Thyroid gland (tissue), 4 donors: ENCODE data around the gene SP7. TPM values are rescaled to one million over a fixed set of nuclear protein-coding genes. Genes with fewer than 3 reads are reported as not detected.

Experiments used
- DNase-seq, 2 donors: peaks; one replicate each; pipeline ENCODE4 v3.0.0-alpha.2; 2019
- H3K27ac ChIP-seq, 3 donors: fragments of 200-600 bp; sonication (generic); 1 replicate in 2 of 3; 2 replicates in 1 of 3; pipeline ENCODE4 v1.5.1; 2016 to 2019; ENCODE audit warnings: mild to moderate bottlenecking in 1 of 3, moderate library complexity in 1 of 3
- H3K27me3 ChIP-seq: fragments of 200-600 bp; sonication (generic); one replicate; pipeline ENCODE4 v1.5.1; 2019
- H3K36me3 ChIP-seq, 2 donors: fragments of 200-600 bp; sonication (generic); one replicate each; pipeline ENCODE4 v1.5.1; 2016 to 2019
- H3K4me1 ChIP-seq, 2 donors: fragments of 200-600 bp; sonication (generic); one replicate each; pipeline ENCODE4 v1.5.1; 2017 to 2019
- H3K4me3 ChIP-seq, 3 donors: fragments of 200-600 bp; sonication (generic); replicated peaks in 1 of 3; 1 replicate in 2 of 3; 2 replicates in 1 of 3; pipeline ENCODE4 v1.5.1; 2016; ENCODE audit warnings: mild to moderate bottlenecking in 1 of 3
- H3K9me3 ChIP-seq: fragments of 200-600 bp; sonication (generic); one replicate; pipeline ENCODE4 v1.5.1; 2017
- POLR2A ChIP-seq, 2 donors: fragments of 450-650 bp; IDR thresholded peaks; one replicate each; pipeline ENCODE4 v1.6.1; 2017; ENCODE audit warnings: antibody characterized with exemption in 2 of 2, mild to moderate bottlenecking in 2 of 2, moderate library complexity in 1 of 2
- WGBS, 2 donors: methylation state at CpG; one replicate each; pipeline ENCODE4 v1.1.5; 2017; 5-methylcytosine and 5-hydroxymethylcytosine counted together
- intact Hi-C: fragments of 100-400 bp; cut with DNase I; formaldehyde crosslinking; loops from one replicate; pipeline ENCODE4 v1.15.1; 2023
- total RNA-seq, 4 donors: library from RNA; depleted of rRNA; stranded (reverse); fragments of >200 nt; gene quantifications; one replicate each; pipeline ENCODE4 v1.2.3, GENCODE V29; 2016
- TF ChIP-seq, protein P1 (sequence below), 6 experiments: fragments of 200-600 bp in 3 of 6; fragments of 450-650 bp in 3 of 6; sonication (generic) in 3 of 6; IDR thresholded peaks; one replicate each; pipeline ENCODE4 v1.5.1; 2016 to 2019; ENCODE audit warnings: antibody characterized with exemption in 6 of 6, mild to moderate bottlenecking in 2 of 6, inconsistent platforms in 1 of 6, moderate library complexity in 1 of 6

SP7 gene
- total RNA-seq, 4 donors from 2014 or later = not detected

DNA sequence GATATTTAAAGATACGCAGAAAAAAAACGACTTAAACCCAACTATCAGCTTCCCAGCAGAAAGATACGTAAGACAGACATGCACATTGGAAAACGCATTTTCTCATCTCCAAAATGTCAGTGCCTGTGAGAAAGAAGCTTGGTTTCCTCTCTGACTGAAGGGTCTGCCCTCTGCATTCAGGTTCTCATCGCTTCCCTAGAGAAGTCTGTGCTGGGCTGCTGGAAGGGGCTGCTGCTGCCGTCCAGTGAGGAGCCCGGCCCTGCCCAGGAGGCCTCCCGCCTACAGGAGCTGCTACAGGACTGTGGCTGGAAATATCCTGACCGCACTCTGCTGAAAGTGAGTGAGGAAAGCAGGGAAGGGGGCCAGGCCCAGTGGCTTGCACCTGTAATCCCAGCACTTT lies 45.5 kb downstream of the SP7 start:
- Histone ChIP-seq H3K36me3 (no peaks in the 10 kb centered on the region), H3K4me3 (no peak overlapping the region), H3K27ac (no peak overlapping the region), H3K9me3 (no peaks in the 10 kb centered on the region), H3K27me3 (no peaks in the 10 kb centered on the region), H3K4me1 (peaks cover 4 to 7% of the 10 kb centered on the region in 2 donors)
- intact Hi-C loops = no loop called here
- WGBS, 2 donors = 90 to 91% methylated on average over 5 to 7 of the region's 9 CpGs
- TF ChIP-seq, protein P1, sequence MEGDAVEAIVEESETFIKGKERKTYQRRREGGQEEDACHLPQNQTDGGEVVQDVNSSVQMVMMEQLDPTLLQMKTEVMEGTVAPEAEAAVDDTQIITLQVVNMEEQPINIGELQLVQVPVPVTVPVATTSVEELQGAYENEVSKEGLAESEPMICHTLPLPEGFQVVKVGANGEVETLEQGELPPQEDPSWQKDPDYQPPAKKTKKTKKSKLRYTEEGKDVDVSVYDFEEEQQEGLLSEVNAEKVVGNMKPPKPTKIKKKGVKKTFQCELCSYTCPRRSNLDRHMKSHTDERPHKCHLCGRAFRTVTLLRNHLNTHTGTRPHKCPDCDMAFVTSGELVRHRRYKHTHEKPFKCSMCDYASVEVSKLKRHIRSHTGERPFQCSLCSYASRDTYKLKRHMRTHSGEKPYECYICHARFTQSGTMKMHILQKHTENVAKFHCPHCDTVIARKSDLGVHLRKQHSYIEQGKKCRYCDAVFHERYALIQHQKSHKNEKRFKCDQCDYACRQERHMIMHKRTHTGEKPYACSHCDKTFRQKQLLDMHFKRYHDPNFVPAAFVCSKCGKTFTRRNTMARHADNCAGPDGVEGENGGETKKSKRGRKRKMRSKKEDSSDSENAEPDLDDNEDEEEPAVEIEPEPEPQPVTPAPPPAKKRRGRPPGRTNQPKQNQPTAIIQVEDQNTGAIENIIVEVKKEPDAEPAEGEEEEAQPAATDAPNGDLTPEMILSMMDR (IDR thresholded peaks at IDR 0.05) = no peak
- no peak for TF ChIP-seq POLR2A (IDR thresholded peaks at IDR 0.05)
- DNase-seq = no peak

GRCh38 chr12:53289891-53290290 lies 46.3 kb downstream of the SP7 start:
- intact Hi-C loops = no loop called here

GRCh38 chr12:53288322-53288721 lies 47.8 kb downstream of the SP7 start:
- H3K36me3 ChIP-seq = no peaks in the 10 kb centered on the region
- no peaks in the 10 kb centered on the region for H3K4me1 ChIP-seq
- H3K27me3 ChIP-seq = no peaks in the 10 kb centered on the region
- intact Hi-C loops = no loop called here
- TF ChIP-seq POLR2A (IDR thresholded peaks at IDR 0.05) = no peak
- WGBS, 2 donors = 90 to 94% methylated on average over 6 of the region's 6 CpGs
- H3K4me3 ChIP-seq = no peak overlapping the region
- no peak for DNase-seq
- no peak overlapping the region for H3K27ac ChIP-seq
- no peaks in the 10 kb centered on the region for H3K9me3 ChIP-seq

More at GRCh38 chr12:53289891-53290290, 46.3 kb downstream of the SP7 start:
- no peak overlapping the region for H3K27ac ChIP-seq
- no peak overlapping the region for H3K4me3 ChIP-seq
- DNase-seq = no peak
- WGBS, 2 donors = 73 to 78% methylated on average over 4 of the region's 4 CpGs
- no peak for TF ChIP-seq POLR2A (IDR thresholded peaks at IDR 0.05)
- TF ChIP-seq, protein P1 (IDR thresholded peaks at IDR 0.05) = no peak
- peaks cover under 1 to 5% of the 10 kb centered on the region in 2 donors for H3K4me1 ChIP-seq
- no peaks in the 10 kb centered on the region for H3K27me3 ChIP-seq
- H3K36me3 ChIP-seq = no peaks in the 10 kb centered on the region
- H3K9me3 ChIP-seq = no peaks in the 10 kb centered on the region

- intact Hi-C loops = loop anchor here (2.0 kb wide), 1 partner anchor 77 kb away; no protein-coding TSS in a partner anchor
- 77 to 82% methylated on average over 4 to 11 of the region's 11 CpGs for WGBS, 2 donors
- Histone ChIP-seq H3K27me3 (no peaks in the 10 kb centered on the region), H3K4me3 (no peak overlapping the region), H3K9me3 (no peaks in the 10 kb centered on the region), H3K36me3 (no peaks in the 10 kb centered on the region), H3K4me1 (no peaks in the 10 kb centered on the region), H3K27ac (no peak overlapping the region)
- peak; percentile 76 to 78 for DNase-seq
- TF ChIP-seq, protein P1 (IDR thresholded peaks at IDR 0.05) = peak in 5 of 6 experiments; percentile 40 to 83 (median 72)
- TF ChIP-seq POLR2A (IDR thresholded peaks at IDR 0.05) = no peak
These were observed 48.4 kb downstream of the SP7 start for GRCh38 chr12:53287741-53288216.

GRCh38 chr12:53286448-53286847 lies 49.7 kb downstream of the SP7 start:
- H3K36me3 ChIP-seq = no peaks in the 10 kb centered on the region
- no peaks in the 10 kb centered on the region for H3K4me1 ChIP-seq
- no peaks in the 10 kb centered on the region for H3K9me3 ChIP-seq
- no peaks in the 10 kb centered on the region for H3K27me3 ChIP-seq
- DNase-seq = no peak
- no peak overlapping the region for H3K27ac ChIP-seq
- no peak overlapping the region for H3K4me3 ChIP-seq
- 64 to 81% methylated on average over 9 of the region's 9 CpGs for WGBS, 2 donors
- TF ChIP-seq POLR2A (IDR thresholded peaks at IDR 0.05) = no peak
- TF ChIP-seq, protein P1 (IDR thresholded peaks at IDR 0.05) = no peak
- intact Hi-C loops = loop anchor here (2.0 kb wide), 1 partner anchor 76 kb away; no protein-coding TSS in a partner anchor
